Cardiac muscle cell (in vitro differentiated cells and primary cell): ENCODE data around the gene TBC1D32. TPM values are rescaled to one million over a fixed set of nuclear protein-coding genes. Genes with fewer than 3 reads are reported as not detected.
A peak's percentile ranks its signal among the peaks of the same experiment; 100 is the strongest.
"Not testable (repeated sequence)": the region's sequence is repeated elsewhere in the genome, so short reads cannot be mapped to it uniquely, and the experiment has no call there.

Experiments
- DNase-seq, 2 donors: peaks; one replicate each; pipeline versions ENCODE4 v3.0.0 to v3.0.0-alpha.2; 2010 to 2017; ENCODE audit warnings: low read depth in 1 of 2, low spot score in 1 of 2
- H3K27ac ChIP-seq: fragments of 200-600 bp; sonication (generic); 2 replicates; pipeline ENCODE4 v1.5.1; 2016
- H3K27me3 ChIP-seq: fragments of 200-600 bp; sonication (generic); 2 replicates; pipeline ENCODE4 v1.6.0; 2016; ENCODE audit warnings: control low read depth
- H3K36me3 ChIP-seq: fragments of 200-600 bp; sonication (generic); 2 replicates; pipeline ENCODE4 v1.5.1; 2016; ENCODE audit warnings: control low read depth
- H3K4me1 ChIP-seq: fragments of 200-600 bp; sonication (generic); 2 replicates; pipeline ENCODE4 v1.8.1; 2017; ENCODE audit warnings: low read depth, mild to moderate bottlenecking, mixed run types
- H3K4me3 ChIP-seq: fragments of 200-600 bp; sonication (generic); 2 replicates; pipeline ENCODE4 v1.5.1; 2016; ENCODE audit warnings: mild to moderate bottlenecking
- H3K9me3 ChIP-seq: fragments of 200-600 bp; sonication (generic); 2 replicates; pipeline ENCODE4 v1.5.1; 2017; ENCODE audit warnings: low read depth, mild to moderate bottlenecking, control low read depth
- polyA plus RNA-seq: library from polyadenylated mRNA; unstranded; fragments of >200 nt; fragmentation: Nextera tagmentation; extraction: Ambion mirVana; gene quantifications from 2 replicates; pipeline ENCODE4 v1.2.1, GENCODE V29; 2016
- total RNA-seq: library from RNA; depleted of rRNA; stranded (reverse); fragments of >200 nt; gene quantifications from 2 replicates; pipeline ENCODE4 v1.2.3, GENCODE V29; 2016
- TF ChIP-seq, protein P1 (sequence below): IDR thresholded peaks from 2 replicates; pipeline ENCODE4 v1.5.1; 2012; ENCODE audit warnings: low read depth, mild to moderate bottlenecking, low read length

Gene TBC1D32
- total and polyA plus RNA-seq, 2 experiments from 2014 or later = 4.4 to 6.9 TPM

DNA sequence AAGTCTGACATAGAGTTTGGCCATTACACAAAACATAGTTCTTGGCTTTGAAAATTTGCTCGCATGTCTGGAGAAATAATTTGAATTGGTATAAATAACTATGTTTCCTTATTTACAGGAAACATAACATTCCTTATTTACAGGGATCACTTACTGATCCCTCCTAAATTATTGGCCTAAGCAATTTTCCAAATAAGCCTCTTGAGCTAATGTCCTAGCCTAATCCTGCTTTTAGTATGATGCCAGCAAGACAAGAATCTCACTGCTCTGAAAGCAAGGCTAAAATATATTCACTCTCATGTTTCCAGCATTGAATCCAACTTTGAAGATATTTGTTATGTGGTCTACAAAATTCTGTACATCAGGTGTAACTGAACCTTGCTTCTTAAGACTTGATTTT lies 4.1 kb upstream of the TBC1D32 start:
- Histone ChIP-seq H3K4me3 (no peak overlapping the region), H3K36me3 (no peaks in the 10 kb centered on the region), H3K27me3 (no peaks in the 10 kb centered on the region), H3K4me1 (no peaks in the 10 kb centered on the region), H3K9me3 (no peaks in the 10 kb centered on the region), H3K27ac (no peak overlapping the region)
- TF ChIP-seq, protein P1, sequence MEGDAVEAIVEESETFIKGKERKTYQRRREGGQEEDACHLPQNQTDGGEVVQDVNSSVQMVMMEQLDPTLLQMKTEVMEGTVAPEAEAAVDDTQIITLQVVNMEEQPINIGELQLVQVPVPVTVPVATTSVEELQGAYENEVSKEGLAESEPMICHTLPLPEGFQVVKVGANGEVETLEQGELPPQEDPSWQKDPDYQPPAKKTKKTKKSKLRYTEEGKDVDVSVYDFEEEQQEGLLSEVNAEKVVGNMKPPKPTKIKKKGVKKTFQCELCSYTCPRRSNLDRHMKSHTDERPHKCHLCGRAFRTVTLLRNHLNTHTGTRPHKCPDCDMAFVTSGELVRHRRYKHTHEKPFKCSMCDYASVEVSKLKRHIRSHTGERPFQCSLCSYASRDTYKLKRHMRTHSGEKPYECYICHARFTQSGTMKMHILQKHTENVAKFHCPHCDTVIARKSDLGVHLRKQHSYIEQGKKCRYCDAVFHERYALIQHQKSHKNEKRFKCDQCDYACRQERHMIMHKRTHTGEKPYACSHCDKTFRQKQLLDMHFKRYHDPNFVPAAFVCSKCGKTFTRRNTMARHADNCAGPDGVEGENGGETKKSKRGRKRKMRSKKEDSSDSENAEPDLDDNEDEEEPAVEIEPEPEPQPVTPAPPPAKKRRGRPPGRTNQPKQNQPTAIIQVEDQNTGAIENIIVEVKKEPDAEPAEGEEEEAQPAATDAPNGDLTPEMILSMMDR = no peak
- no peak for DNase-seq

DNA sequence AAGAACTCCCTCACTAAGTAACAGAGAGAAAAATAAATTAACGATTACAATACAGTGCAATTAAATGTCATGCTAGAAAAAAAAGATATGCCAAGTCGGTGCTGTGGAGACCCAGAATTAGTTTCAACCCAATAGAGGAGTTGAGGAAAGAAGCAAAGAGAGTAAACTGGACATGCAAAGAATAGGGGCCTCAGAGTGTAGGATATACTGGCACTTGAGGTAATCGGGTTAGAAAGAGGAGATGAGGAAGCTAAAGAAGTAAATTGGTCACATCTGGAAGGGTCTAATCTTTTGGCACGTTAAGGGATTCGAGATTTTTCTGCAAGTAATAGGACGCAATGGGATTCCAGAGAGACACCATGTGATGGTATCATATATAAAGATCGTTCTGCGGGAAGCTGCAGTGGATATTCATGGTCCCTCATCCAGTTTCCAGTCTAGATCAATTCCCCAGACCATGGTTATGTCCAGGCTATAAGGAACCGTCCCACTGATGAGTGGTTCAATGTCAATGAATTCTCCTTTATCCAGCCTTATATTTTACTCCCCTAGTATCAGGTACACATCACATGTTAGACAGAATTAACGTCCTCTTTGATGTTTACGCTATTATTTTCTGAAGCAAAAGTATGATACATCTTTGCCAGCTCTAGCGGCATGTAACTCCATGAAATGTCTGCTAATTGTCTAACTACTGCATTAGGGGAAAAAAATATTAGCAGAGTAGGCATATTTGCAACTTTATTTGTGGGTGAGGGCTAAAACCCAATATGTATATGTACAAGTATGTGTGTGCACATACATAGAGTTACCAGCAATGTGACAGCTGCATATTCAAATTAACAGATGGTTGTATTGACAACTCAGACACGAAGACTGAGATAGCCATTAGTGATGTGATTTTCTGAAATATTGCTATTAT lies 1.1 kb upstream of the TBC1D32 start:
- DNase-seq = peak in 1 of 2 donors; percentile 37
- Histone ChIP-seq H3K4me3 (peak overlapping the region; percentile 57), H3K27me3 (no peaks in the 10 kb centered on the region), H3K9me3 (no peaks in the 10 kb centered on the region), H3K27ac (peak overlapping the region; percentile 81), H3K4me1 (no peaks in the 10 kb centered on the region), H3K36me3 (no peaks in the 10 kb centered on the region)
- TF ChIP-seq, protein P1 = no peak

DNA sequence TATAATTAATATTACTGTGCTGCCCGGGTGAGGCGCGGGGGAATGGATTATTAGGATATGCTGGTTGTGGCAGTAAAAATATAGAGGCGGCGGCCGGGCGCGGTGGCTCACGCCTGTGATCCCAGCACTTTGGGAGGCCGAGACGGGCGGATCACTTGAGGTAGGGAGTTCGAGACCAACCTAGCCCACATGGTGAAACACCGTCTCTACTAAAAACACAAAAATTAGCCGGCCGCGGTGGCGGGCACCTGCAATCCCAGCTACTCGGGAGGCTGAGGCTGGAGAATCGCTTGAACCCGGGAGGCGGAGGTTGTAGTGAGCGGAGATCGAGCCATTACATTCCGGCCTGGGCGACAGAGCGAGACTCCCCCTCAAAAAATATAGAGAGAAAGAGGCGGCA lies 586 bp downstream of the TBC1D32 start:
- not testable (repeated sequence) for H3K4me3 ChIP-seq, H3K36me3 ChIP-seq, DNase-seq, H3K9me3 ChIP-seq, H3K27ac ChIP-seq, H3K4me1 ChIP-seq, H3K27me3 ChIP-seq

DNA sequence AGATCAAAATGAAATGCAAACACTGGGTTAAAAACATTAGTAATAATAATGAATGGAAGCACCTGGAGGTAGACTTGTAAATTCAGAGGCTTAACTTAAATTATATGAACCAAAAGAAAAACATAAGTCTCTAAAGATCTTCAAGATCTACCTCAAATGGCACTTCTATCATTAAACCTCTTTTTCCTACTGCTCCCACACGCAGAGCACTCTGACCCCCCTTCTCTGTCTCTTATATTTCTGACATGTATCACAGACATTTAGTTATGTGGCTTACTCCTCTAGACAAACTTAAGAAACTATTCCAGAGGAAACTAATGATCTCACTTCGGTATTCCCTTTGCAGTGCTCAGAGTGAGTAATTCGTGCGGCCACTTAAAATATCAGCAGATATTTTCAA lies 1.1 kb downstream of the TBC1D32 start:
- H3K9me3 ChIP-seq = no peaks in the 10 kb centered on the region
- no peak overlapping the region for H3K4me3 ChIP-seq
- H3K27ac ChIP-seq = no peak overlapping the region
- no peak for DNase-seq
- no peaks in the 10 kb centered on the region for H3K4me1 ChIP-seq
- TF ChIP-seq, protein P1 = no peak
- H3K36me3 ChIP-seq = no peaks in the 10 kb centered on the region
- H3K27me3 ChIP-seq = no peaks in the 10 kb centered on the region

DNA sequence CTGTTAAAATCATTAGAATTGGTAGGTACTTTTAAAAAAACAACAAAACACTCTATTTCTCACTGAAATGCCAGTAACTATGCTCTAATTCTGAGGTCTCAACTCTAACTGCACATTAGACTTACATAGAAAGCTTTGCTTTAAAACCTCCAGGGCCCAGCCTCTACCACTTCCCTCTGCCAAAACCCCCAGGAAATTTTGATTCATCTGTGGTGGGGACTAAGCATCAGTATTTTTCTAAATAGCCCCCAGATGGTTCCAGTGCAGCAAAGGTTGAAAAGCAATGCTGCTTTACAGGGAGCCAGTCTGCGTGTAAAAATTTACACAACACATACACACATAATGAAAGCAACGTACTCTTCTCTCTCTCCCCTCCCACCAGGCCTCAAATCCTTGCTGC lies 3.8 kb downstream of the TBC1D32 start:
- no peak overlapping the region for H3K4me3 ChIP-seq
- H3K27me3 ChIP-seq = no peaks in the 10 kb centered on the region
- no peaks in the 10 kb centered on the region for H3K36me3 ChIP-seq
- no peaks in the 10 kb centered on the region for H3K4me1 ChIP-seq
- H3K9me3 ChIP-seq = no peaks in the 10 kb centered on the region
- H3K27ac ChIP-seq = peak overlapping the region; percentile 35
- TF ChIP-seq, protein P1 = no peak
- DNase-seq = no peak

DNA sequence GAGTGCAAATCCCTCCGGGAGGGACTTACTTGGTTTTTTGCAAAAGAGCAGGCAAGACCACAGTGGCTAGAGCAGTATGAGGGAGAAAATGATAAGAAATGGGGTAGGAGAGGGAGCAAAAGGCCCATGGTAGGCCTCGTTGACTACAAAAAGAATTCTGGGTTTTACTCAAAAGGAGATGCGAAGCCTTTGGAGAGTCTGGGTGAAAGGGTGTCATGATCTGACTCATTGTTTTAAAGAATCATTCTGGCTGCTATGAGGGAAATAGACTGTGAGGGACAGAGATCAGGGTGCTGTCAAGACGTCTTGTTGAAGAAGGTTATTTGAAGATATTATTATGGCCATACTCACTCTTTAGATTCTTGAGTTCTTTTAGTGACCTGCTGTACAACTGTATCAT lies 13.0 kb downstream of the TBC1D32 start:
- Histone ChIP-seq H3K27ac (no peak overlapping the region), H3K36me3 (no peaks in the 10 kb centered on the region), H3K9me3 (no peaks in the 10 kb centered on the region), H3K27me3 (no peaks in the 10 kb centered on the region), H3K4me3 (no peak overlapping the region), H3K4me1 (no peaks in the 10 kb centered on the region)
- DNase-seq = no peak
- TF ChIP-seq, protein P1 = no peak
